ENCODE results near the gene GGA2.

DNA sequence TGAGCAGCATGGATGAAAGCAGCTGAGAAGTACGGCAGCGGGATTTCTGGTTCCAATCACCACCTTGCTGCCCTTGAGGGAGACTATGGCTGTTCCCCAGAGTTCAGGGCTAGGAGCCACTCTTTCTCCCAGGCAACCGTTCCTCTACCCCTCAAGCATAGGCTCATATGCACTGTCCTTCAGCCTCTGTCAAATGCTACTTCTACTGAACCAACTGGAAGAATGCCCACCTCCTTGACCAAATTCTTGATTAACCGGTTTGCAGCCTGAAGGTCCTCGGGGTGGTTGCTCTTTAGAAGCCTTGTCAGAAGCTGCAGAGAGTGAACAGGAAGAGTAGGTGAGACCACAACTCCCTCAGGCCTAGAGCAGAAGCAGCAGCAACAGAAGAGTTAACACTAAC lies 23.8 kb downstream of the GGA2 start:
- no peak for TF ChIP-seq POLR2AphosphoS5 (IDR thresholded peaks at IDR 0.05; ENCODE audit: low read depth, low read length)
- TF ChIP-seq, protein P1, sequence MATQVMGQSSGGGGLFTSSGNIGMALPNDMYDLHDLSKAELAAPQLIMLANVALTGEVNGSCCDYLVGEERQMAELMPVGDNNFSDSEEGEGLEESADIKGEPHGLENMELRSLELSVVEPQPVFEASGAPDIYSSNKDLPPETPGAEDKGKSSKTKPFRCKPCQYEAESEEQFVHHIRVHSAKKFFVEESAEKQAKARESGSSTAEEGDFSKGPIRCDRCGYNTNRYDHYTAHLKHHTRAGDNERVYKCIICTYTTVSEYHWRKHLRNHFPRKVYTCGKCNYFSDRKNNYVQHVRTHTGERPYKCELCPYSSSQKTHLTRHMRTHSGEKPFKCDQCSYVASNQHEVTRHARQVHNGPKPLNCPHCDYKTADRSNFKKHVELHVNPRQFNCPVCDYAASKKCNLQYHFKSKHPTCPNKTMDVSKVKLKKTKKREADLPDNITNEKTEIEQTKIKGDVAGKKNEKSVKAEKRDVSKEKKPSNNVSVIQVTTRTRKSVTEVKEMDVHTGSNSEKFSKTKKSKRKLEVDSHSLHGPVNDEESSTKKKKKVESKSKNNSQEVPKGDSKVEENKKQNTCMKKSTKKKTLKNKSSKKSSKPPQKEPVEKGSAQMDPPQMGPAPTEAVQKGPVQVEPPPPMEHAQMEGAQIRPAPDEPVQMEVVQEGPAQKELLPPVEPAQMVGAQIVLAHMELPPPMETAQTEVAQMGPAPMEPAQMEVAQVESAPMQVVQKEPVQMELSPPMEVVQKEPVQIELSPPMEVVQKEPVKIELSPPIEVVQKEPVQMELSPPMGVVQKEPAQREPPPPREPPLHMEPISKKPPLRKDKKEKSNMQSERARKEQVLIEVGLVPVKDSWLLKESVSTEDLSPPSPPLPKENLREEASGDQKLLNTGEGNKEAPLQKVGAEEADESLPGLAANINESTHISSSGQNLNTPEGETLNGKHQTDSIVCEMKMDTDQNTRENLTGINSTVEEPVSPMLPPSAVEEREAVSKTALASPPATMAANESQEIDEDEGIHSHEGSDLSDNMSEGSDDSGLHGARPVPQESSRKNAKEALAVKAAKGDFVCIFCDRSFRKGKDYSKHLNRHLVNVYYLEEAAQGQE (IDR thresholded peaks at IDR 0.05; ENCODE audit: insufficient read depth in 1 of 2, low read depth in 2 of 2, low read length in 2 of 2), result no peak
- no peak for TF ChIP-seq SIN3A (IDR thresholded peaks at IDR 0.05; ENCODE audit: borderline replicate concordance, insufficient read depth, low read length)
- TF ChIP-seq TAF1 (IDR thresholded peaks at IDR 0.05; ENCODE audit: borderline replicate concordance, insufficient read depth, low read length), result no peak
- no peak for TF ChIP-seq FOXP2 (optimal IDR thresholded peaks at IDR 0.05; ENCODE audit: borderline replicate concordance, extremely low read depth, extremely low read length, insufficient read depth)
